K562 (cell line): ENCODE measurements around the gene ZCCHC24. TPM values are rescaled to one million over a fixed set of nuclear protein-coding genes. Genes with fewer than 3 reads are reported as not detected.

Experiments
- AFF4 ChIP-seq: sonication (generic); formaldehyde crosslinking; IDR thresholded peaks from 2 replicates; pipeline ENCODE4 v1.8.0; 2023; ENCODE audit warnings: mild to moderate bottlenecking, missing genetic modification reagents
- CC2D1A ChIP-seq: fragments of 450-650 bp; IDR thresholded peaks from 2 replicates; pipeline ENCODE4 v1.6.1; 2017; ENCODE audit warnings: mild to moderate bottlenecking
- MEF2D ChIP-seq: conservative IDR thresholded peaks from 2 replicates; pipeline ENCODE4 v1.6.1; 2016; ENCODE audit warnings: low read depth, missing genetic modification characterization, missing compliant biosample characterization
- SNRNP70 ChIP-seq: fragments of 200-400 bp; formaldehyde crosslinking; optimal IDR thresholded peaks from 2 replicates; pipeline ENCODE3; 2017; ENCODE audit warnings: low read depth, low read length
- ZNF830 ChIP-seq: fragments of 250-450 bp; sonication (Bioruptor Pico); IDR thresholded peaks from 2 replicates; pipeline ENCODE4 v1.5.0; 2021; ENCODE audit warnings: mild to moderate bottlenecking
- polyA plus RNA-seq, 8 experiments: library from polyadenylated mRNA; depleted of rRNA in 4 of 8; stranded (reverse) in 5 of 8; unstranded in 3 of 8; fragments of >200 nt; fragmentation: Nextera tagmentation in 2 of 8; fragmentation: Illumina TruSeq in 1 of 8; extraction: Ambion mirVana in 2 of 8; extraction: Trizol in 1 of 8; gene quantifications; 2 replicates each; pipeline versions ENCODE4 v1.2.1 to v1.2.3, GENCODE V29; 2011 to 2014; ENCODE audit warnings: inconsistent platforms in 1 of 8, missing spikeins in 1 of 8
- total RNA-seq, 7 experiments: library from RNA; depleted of rRNA in 6 of 7; stranded (reverse); fragments of >200 nt in 6 of 7; fragmentation: Illumina TruSeq in 2 of 7; extraction: Trizol in 2 of 7; gene quantifications; 2 replicates each; pipeline versions ENCODE4 v1.2.1 to v1.2.3, GENCODE V29; 2011 to 2021; ENCODE audit warnings: low replicate concordance in 1 of 7

The ZCCHC24 gene
- total and polyA plus RNA-seq, 9 of the 15 experiments (the other 6 are each of a cell fraction or from before 2014, with no cell fraction given), result 0.84 to 11.0 (median 4.6) TPM

- TF ChIP-seq AFF4 (CRISPR knock-in tag) (no peak), ZNF830 (CRISPR knock-in tag) (no peak), SNRNP70 (no peak), MEF2D (tag) (no peak), CC2D1A (no peak)
Measured at GRCh38 chr10:79401015-79401921, 44.2 kb downstream of the ZCCHC24 start (continued).
